T1000 (cell line): ENCODE results near the gene C4orf46.
A peak's percentile ranks its signal among the peaks of the same experiment; 100 is the strongest.
"Not testable (repeated sequence)": the region's sequence is repeated elsewhere in the genome, so short reads cannot be mapped to it uniquely, and the experiment has no call there.

Experiments
- DNase-seq: peaks from one replicate; lab custom pipeline; 2025; ENCODE audit warnings: mixed read lengths; lab: John Stamatoyannopoulos, UW

Gene C4orf46

DNA sequence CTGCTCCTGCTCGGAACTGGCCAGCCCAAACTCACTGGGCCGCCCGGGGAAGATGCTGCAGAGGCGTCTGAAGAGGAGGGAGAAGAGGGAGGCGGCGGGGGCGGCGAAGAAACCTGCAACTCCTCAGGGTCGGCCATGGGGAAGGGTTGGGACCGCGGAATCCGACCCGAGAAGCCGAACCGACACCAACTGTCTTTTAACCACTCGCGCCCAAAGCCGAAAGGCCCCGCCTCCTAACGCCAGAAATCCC lies at the start of gene C4orf46:
TSS of gene C4orf46 (minus strand) at position 223 of the 250 bp plus-strand sequence. CDS start at position 137, 86 bp downstream.
- DNase-seq, result no peak

DNA sequence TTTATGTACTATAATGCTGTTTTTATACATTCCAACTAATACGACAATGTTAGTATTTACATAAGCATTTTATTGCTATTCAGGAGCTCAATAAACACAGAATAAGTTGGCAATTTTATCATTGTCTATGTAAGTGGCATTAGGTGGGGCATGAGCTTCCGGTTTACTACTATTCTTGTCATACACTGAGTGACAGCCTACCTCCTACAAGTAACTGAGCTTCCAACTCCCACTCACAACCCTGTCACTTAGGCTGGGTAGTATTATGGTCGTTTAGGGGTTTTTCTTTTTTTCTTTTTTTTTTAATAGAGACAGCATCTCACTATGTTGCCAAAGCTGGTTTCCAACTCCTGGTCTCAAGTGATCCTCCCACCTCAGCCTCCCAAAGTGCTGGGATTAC lies 44.1 kb upstream of the C4orf46 start:
- no peak for DNase-seq

DNA sequence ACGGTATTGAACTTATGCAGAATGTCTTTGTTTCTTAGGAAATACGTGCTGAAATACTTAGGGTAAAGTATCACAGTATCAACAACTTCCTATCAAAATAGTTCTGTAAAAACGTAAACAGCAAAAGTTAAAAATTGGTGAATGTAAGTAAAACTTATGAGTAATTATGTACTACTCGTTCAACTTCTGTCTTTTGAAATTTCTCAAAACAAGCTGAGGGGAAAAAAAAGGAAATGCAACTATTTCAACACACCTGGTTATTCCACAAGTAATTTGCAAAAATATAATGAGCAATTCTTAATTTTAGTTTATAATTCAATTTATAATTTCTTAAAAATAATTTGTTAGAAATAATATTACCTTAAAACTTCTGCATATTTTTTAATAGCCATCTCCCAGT lies 43.2 kb upstream of the C4orf46 start:
- DNase-seq, result no peak

DNA sequence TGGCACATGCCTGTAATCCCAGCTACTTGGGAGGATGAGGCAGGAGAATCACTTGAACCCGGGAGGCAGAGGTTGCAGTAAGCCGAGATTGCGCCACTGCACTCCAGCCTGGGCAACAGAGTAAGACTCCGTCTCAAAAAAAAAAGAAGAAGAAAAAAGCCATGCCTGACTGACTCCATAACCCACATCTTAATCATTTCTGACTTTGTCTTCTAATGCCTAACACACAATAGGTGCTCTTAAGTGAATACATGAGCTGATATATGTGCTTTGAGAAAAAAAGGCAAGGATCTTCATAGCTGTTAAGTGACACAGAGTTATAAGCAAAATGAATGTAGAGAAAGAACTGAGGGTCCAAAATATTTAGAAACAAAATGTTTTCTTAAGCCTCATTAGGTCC lies 40.9 kb upstream of the C4orf46 start:
- DNase-seq, result not testable (repeated sequence)

DNA sequence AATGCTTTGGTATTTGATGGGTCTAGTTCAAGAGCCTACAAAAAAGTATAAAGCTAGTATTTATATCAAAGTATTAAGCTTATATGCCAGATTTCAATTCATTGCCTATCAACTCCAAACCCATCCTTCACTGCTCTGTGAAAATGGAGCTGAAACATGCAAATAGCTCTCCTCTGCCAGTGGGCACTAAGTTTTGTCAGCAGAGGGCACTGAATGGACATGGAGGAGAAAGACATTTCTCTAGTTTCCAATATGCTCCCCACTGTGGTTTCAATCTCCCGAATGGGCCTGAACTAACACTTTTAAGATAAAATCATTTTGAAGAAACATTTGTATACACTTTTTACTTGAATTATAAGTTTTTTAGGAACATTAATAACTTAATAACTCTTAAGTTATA lies 39.1 kb upstream of the C4orf46 start:
- no peak for DNase-seq

DNA sequence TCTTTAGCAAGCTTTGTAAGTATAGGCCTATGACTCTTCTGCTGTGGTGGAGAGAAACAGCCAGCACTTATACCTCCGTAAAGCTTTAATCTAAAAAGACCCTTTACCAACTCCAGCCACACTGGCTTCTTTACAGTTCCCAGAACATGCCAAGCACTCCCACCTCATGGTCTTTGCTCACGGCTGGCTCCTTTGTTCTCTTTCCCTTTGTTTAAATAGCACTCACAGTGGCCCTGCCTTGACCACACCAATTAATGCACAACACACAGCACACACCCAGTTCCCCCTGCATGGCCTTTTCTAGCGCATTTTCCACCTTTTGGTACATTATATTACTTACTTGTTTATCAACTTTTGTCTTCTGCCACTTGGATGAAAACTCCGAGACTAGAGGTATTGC lies 32.6 kb upstream of the C4orf46 start:
- no peak for DNase-seq

DNA sequence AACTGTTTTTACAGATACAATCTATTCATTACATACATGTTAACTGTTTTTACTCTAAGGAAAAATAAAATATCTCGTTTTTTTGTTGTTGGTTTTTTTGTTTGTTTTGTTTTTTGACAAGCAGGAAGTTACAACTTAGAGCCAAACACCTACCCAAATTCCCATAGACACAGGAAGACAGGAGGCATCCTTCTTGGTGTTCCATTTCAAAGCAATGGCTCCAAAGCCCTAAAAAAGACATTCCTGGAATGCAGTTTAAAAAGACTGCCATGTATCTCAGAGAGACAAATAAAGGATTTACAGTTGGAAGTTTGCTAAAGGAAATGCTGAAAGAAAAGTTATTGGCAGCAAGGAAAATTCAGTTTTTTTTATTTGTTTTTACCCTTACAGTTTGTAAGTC lies 17.1 kb upstream of the C4orf46 start:
- no peak for DNase-seq

DNA sequence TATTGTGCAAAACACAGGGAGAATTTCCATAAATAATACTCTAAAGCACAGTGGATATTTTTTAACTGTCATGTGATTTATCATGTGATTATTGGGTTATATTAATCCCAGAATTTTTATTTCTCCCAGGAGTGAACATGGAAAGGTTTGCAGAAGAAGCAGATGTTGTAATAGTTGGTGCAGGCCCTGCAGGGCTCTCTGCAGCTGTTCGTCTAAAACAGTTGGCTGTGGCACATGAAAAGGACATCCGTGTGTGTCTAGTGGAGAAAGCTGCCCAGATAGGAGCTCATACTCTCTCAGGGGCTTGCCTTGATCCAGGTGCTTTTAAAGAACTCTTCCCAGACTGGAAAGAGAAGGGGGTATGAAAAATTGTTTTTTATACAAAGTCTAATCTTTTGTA lies 10.4 kb upstream of the C4orf46 start:
- DNase-seq, result no peak

DNA sequence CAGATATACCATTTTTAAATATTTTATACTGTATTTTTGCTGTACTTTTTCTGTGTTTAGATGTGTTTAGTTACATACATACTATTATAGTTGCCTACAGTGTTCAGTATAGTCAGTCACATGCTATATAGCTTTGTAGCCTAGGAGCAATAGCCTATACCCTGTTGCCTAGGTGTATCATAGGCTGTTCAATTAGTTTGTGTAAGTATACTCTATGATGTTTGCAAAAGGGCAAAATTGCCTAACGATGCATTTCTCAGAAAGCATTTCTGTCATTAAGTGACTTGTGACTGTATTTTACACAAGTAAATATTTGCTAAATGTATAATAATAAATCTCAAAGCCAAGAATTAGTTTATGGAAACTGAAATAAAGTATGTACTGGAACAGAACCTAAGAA lies 9.9 kb upstream of the C4orf46 start:
- DNase-seq, result no peak

DNA sequence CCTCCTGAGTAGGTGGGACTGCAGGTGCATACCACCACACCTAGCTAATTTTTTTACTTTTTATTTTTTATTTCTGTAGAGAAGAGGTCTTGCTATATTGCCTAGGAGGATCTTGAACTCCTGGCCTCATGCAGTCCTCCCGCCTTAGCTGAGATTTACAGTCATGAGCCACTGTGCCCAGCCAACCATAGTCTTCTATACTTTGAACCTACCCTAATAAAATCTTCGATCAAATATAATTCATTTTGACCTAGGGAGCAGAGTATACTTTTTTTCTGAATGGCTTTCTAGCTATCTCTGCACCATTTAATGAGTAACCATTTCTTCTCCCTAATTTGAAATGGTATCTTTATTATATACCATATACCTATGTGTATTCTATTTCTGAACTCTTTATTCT lies 7.1 kb upstream of the C4orf46 start:
- no peak for DNase-seq

DNA sequence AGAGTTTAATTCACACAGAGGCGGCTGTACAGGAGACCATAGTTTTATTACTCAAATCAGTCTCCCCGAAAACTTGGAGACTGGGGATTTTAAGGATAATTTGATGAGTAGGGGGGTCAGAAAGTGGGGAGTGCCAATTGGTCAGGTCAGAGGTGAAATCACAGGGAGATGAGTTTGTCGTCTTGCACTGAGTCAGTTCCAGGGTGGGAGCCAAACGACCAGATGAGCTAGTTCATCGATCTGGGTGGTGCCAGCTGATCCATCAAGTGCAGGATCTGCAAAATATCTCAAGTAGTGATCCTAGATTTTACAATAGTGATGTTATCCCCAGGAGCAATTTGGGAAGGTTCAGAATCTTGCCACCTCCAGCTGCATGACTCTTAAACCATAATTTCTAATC lies 4.4 kb upstream of the C4orf46 start:
- DNase-seq, result no peak

DNA sequence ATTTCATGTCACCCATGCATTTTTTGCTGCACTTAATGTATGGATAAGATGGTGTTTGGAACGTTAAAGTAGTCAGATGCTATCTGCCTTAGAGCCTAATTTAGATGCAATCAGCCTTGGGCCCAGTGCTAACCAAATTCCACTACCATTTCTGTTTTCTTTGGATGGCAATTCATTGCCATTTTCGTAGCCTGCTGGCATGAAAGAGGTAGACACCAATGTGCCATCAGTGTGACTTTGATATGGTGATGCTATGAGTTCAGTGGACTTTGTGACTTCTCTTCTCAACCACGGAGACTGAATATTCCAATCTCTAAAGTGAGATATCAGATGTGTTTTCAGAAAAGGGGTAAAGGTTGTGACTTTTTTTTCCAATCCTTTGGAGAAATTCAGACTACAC lies 1.9 kb upstream of the C4orf46 start:
- DNase-seq, result no peak

DNA sequence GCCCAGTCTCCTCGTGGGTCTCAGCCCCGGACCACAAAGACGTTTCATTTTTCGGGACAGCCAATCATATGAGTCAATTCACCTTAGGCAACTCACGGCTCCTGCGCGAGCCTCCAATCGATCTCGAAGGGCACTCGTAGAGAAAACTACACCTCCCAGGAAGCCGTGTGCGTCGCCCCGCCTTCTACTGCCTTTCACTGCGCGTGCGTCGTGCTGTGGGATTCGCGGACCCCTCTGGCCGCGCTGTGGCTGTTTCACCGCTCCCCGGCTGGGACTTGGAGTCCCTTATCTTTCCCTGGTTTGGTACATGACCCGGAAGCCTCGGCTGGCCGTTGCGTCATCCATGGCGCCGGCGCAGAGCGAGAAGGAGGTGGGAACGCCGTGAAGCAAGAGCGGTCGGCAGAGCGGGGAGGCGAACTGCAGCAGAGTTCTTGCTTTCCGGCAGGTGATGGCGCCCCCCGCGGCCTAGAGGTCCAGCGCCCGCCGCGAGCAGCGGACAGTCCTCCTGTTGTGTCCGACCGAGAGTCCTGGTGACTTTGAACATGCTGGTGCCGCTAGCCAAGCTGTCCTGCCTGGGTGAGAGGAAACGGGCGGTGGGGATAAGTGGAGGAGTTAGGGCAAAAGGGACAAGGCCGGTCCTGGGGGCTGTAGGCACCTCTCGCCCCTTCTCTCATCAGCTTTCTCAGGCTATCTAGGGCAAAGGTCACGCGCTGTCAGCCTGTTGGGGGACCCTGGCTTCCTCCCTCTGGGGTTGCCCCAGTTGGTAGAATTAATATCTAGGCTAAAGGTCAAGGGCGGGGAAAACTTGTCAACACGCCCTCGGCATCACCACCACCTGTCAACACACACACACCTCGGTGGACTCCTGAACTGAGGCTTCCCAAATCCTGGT lies 474 bp upstream of the C4orf46 start, which contains the start of gene ETFDH:
TSS of gene ETFDH (plus strand) at position 382 of the 892 bp plus-strand sequence. CDS start at position 543, 161 bp downstream.
- DNase-seq, result peak; percentile 93

DNA sequence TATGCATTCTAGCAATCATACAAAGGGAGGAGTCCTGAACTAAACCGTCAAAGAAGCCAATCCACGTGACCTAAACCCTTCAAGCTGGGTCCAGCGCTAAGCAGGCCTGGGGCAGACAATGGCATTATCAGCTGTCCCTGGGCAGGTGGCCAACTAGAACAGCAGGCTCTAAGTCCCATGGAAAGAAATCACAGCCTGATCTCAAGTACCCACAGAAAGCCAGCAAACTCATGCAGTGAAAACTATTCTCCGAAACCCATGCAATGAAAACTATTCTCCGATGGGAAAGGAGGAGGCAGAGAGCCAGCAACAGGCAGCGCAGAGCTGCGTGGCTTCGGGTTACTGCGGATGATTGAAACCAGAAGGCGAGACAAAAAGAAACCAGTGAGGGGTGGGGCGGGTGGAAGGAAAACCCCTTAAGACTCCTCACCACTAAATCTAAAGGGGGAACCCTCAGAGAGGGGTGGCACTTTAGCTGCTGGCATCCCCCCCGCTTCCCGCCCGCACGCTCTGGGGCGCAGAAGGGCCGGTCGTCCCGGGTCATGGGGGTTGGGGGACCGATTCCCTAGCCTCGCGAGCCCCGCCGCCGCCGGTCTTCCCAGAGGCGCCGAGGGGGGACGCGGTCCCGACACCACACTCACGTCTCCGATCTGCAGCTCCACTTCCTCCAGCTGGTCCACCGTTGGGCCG lies 567 bp downstream of the C4orf46 start:
- peak; percentile 1 for DNase-seq

DNA sequence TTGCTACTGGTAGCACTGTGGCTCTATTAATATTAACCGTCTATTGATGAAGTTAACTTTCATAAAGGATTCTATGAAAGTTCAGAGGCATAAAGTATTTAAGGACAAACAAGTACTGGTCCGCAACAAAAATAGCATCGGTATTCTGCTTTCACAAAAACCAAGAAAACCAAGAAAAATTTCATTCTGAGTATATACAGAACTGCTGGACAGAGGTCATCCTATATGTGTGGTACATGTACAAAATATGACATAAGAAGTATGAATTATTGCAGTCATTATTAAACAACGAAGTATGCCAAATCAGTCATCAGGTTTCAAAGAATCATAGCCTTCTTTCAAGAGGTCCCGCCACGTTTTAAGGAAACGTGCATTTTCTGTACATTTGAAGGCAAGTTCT lies 2.4 kb downstream of the C4orf46 start:
- no peak for DNase-seq

DNA sequence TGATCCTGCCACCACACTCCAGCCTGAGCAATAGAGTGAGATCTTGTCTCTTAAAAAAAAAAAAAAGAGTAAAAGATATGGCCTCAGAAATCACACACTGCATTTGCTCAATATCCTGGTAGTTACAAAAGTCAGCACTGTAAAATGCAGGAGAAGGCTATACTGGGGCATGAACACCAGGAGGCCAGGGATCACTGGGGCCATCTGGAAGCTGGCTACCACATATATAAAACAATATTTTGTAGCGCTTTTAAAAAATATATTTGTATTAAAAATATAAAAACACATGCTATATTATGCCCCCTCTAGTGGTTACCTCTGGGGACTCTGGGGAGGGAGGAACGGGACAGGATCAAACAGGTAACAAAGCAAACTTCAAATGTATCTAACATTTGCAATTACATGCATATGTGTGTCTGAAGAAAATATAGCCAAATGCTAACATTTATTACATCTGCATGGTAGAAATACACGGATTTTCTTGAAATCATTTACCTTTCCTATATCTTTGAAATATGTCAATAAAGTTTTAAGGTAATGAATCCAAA lies 4.0 kb downstream of the C4orf46 start:
- no peak for DNase-seq

DNA sequence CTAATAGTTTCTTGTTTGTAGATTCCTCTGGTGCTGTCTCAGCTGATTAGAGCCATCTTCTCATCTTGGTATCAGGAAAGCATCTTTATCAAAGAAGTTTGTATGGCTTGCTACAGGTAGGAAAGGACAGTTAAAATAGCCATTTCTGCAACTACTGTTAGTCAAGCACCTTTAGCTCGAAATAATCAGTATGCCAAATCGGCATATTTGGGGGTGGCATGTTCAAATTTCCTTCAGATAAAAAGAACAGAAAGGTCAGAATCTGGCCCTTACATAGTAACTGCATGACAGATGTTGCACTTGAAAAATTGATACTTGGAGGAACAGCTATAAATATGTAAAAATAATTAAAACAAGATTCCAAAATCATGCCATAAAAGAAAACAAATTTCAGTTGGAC lies 4.8 kb downstream of the C4orf46 start:
- DNase-seq, result no peak

DNA sequence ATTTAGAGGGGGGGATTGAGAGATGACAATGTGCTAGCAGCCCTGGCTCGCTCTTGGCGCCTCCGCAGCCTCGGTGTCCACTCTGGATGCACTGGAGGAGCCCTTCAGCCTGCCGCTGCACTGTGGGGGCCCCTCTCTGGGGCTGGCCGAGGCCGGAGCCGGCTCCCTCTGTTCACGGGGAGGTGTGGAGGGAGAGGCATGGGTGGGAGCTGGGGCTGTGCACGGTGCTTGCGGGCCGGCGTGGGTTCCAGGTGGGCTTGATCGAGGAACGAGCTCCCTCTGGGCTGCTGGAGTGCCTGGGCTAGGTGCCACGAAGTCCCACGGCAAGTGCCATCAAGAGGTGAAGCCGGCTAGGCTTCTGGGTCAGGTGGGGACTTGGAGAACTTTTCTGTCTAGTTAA lies 6.9 kb downstream of the C4orf46 start:
- no peak for DNase-seq

DNA sequence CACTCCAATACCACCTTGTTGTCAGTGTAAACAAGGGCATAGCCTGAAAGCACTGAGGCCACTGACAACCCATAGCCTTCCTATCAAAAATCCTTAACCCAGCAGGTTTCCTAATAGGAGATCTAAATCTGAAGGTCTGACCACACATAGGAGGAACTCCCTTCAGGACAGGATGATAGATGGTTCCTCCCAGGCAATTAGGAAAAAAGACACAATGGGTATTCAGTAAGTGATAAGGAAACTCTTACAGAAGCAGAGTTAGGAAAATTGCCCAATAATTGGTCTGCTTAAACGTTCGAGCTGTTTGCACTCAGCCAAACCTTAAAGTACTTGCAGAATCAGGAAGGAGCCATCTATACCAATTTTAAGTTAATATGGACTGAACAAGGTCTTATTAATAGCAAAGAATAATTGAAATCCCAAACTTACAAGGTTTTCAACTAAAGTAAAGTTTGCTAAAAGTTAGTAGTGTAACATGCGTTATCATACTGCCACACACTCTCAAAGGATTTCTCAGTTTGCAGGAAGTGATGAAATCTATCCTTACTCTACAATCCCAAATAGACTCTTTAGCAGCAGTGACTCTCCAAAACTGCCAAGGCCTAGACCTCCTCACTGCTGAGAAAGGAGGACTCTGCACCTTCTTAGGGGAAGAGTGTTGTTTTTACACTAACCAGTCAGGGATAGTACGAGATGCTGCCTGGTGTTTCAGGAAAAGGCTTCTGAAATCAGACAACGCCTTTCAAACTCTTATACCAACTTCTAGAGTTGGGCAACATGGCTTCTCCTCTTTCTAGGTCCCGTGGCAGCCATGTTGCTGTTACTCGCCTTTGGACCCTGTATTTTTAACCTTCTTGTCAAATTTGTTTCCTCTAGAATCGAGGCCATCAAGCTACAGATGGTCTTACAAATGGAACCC lies 7.7 kb downstream of the C4orf46 start:
- DNase-seq, result not testable (repeated sequence)

DNA sequence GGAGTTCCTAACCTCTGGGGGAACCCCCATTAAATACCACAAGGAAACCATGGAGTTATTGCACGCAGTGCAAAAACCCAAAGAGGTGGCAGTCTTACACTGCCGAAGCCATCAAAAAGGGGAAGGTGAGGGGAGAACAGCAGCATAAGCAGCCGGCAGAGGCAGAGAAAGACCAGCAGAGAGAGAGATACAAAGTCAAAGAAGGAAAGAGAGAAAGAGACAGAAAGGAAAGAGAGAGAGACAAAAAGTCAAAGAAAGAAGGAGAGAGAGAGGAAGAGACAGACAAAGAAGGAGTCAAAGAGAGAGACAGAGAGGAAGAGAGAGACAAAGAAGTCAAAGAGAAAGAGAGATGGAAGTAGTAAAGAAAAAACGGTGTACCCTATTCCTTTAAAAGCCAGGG lies 8.4 kb downstream of the C4orf46 start:
- DNase-seq, result not testable (repeated sequence)

DNA sequence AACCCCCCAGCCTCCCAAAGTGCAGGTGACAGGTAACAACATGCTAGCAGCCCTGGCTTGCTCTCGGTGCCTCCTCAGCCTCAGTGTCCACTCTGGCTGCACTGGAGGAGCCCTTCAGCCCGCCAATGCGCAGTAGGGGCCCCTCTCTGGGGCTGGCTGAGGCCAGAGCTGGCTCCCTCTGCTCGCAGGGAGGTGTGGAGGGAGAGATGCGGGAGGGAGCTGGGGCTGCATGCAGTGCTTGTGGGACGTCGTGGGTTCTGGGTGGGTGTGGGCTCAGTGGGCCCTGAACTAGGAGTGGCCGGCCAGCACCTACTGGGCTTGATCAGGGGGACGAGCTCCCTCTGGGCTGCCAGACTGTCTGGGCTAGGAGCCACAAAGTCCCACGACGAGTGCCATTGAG lies 14.4 kb downstream of the C4orf46 start:
- no peak for DNase-seq

DNA sequence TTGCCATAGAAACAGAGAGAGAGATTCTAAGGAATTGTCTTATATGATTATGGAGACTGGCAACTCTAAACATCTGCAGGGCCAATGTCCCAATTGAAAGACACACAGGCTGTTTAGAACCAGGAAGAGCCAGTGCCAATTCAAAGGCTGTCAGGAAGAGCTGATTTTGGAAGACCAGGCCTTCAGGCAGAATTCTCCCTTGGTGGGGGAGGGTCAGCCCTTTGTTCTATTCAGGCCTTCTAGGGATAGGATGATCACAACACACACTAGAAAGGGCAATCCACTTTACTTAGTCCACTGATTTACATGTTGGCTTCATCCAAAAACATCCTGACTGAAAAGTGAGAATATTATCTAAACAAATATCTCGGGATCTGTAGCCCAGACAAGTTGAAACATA lies 15.2 kb downstream of the C4orf46 start:
- no peak for DNase-seq
